GM13977 (cell line): ENCODE data around the gene FSD2.
A peak's percentile ranks its signal among the peaks of the same experiment; 100 is the strongest.

Source experiments
- DNase-seq: peaks from one replicate; pipeline ENCODE4 v3.0.0; 2012; ENCODE audit warnings: low spot score
- CTCF ChIP-seq: IDR thresholded peaks from 2 replicates; pipeline ENCODE4 v1.5.1; 2012; ENCODE audit warnings: mild to moderate bottlenecking, control low read depth; ENCODE audit not compliant: insufficient read depth; ENCODE audit errors: extremely low read depth, missing control alignments
- in situ Hi-C: fragments of 300-500 bp; cut with MboI; formaldehyde crosslinking; loops from one replicate; pipeline ENCODE4 v1.12.0; 2022; ENCODE audit warnings: low sequenced_read_pairs, low pct_unique_long_range_greater_than_20kb, mixed read lengths, inconsistent platforms; ENCODE audit not compliant: unreplicated experiment

Gene FSD2

DNA sequence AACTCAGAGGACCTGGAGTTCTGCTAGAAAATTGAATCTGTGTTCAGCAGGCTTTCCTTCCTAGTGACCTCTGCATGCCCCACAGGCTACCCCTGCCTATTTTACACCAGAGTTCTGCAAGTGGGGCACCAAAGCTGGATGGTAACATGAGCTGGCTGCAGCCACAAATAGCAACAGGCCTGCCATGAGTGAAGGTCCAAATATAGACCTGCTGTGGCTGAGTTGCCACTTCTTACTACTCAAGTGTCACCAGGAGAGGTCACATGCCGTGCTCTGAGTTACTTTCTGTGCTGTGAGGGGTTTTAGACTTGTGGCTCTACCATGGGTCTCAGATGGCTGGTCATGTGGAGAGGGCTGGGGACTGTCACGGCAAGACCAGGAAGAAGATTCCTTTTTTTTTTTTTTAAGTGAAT, at the start of gene FSD2:
TSS of gene FSD2 (minus strand) at position 76 of the 413 bp plus-strand sequence. CDS start 18,679 bp downstream, outside the sequence.
- peak; percentile 11 for TF ChIP-seq CTCF
- DNase-seq = peak; percentile 64
- in situ Hi-C loops = no loop called here

- in situ Hi-C loops = loop anchor here (10.0 kb wide), 1 partner anchor 130 kb away; the partner anchor contains the start of gene RAMAC
- no peak for DNase-seq
- no peak for TF ChIP-seq CTCF
Measured at GRCh38 chr15:82854554-82854953, 48.7 kb upstream of the FSD2 start.

- TF ChIP-seq CTCF = no peak
- in situ Hi-C loops = loop anchor here (10.0 kb wide), 1 partner anchor 132 kb away; the partner anchor contains the start of gene RAMAC
- no peak for DNase-seq
Measured at GRCh38 chr15:82852941-82853561, 47.2 kb upstream of the FSD2 start.

- TF ChIP-seq CTCF = no peak
- no peak for DNase-seq
- in situ Hi-C loops = loop anchor here (10.0 kb wide), 1 partner anchor 133 kb away; the partner anchor contains the start of gene RAMAC
Measured at GRCh38 chr15:82851981-82852511, 46.2 kb upstream of the FSD2 start.

DNA sequence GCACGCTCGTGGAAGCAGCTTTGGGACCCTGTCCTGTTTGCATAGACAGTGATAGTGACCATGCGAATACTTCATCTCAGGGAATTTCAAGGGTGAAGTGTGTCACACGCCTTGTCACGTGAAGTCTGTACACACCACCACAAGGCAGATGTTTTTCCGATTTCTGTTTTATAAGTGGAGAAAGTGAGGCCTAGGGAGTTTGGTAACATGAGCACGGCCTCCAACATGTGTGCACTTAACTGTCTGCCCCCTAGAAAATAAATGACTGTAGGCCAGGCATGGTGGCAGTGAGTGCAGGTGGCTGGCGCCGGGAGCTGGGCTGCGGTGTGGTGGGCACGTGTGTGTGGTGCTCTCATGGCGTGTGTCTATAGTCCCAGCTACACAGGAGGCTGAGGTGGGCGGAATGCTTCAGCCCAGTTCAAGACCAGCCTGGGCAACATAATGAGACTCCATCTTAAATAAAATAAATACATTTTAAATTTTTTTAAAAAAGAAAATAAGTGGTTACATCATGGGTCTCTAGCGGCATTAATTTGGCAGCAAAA, 45.5 kb upstream of the FSD2 start:
- in situ Hi-C loops = loop anchor here (10.0 kb wide), 1 partner anchor 133 kb away; the partner anchor contains the start of gene RAMAC
- no peak for TF ChIP-seq CTCF
- DNase-seq = no peak

DNA sequence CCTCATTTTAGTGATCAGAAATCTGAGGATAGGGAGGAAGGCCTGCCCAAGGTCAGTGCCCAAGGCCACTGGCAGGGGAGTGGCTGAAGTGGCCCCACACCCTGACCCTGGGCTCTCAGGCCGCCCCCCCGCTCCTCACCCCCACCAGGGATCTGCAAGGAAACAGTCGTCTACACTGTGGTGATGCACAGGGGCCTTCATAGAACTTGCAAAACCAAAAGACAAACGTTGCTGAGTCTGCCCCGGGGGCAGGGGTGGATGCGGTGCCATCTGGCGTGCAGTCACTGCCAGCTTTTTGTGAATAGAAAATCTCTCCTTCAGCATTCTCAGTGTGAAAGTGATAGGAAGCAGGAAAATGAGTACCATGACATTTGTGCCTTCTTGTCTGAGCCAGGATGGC, 44.9 kb upstream of the FSD2 start:
- no peak for DNase-seq

More for the DNA sequence above, 44.9 kb upstream of the FSD2 start:
- TF ChIP-seq CTCF = no peak
- in situ Hi-C loops = loop anchor here (10.0 kb wide), 1 partner anchor 134 kb away; the partner anchor contains the start of gene RAMAC
